ENCODE data around the gene MRPS27.
"Not testable (repeated sequence)": the region's sequence is repeated elsewhere in the genome, so short reads cannot be mapped to it uniquely, and the experiment has no call there.

Gene MRPS27

GRCh38 chr5:72171181-72171580 lies 148.9 kb downstream of the MRPS27 start:
- not testable (repeated sequence) for DNase-seq (ENCODE audit: low read depth, low spot score)

DNA sequence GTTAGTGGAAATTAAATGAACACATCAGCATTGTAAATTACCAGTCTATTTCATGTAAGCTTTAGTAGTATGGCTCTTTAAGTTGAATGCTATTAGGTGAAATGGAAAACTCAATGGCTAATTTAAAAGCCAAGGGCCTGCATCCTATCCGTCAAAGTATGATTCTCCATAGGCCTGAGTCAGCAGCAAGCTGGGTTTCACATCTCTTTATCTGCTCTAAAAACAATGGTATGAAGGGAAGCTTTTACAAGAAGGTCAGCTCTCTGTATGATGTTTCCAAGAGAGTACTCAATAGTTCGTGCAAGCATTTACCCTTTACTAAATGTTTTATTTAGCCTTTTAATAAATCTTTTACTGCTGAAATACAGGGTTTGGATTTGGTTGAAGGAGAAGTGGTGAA lies 149.9 kb downstream of the MRPS27 start:
- DNase-seq (ENCODE audit: low read depth, low spot score) = no peak

Data from smooth muscle cell of the brain vasculature (primary cell).